Left colon (tissue), 2 donors: Measurements from ENCODE around the gene C19orf25. TPM values are rescaled to one million over a fixed set of nuclear protein-coding genes. Genes with fewer than 3 reads are reported as not detected.

ENCODE experiments used
- ATAC-seq: fragments of 200-7000 bp; cut with Tn5 transposase; one replicate; pipeline ENCODE4 v1.9.1; 2020; ENCODE audit warnings: mild to moderate bottlenecking, moderate library complexity
- DNase-seq, 2 donors: peaks; one replicate each; pipeline ENCODE4 v3.0.0-alpha.2; 2020
- intact Hi-C, 2 donors: fragments of 100-400 bp; cut with DNase I in 1 of 2; cut with micrococcal nuclease in 1 of 2; formaldehyde crosslinking; loops; one replicate each; pipeline versions ENCODE4 v1.11.2 to v1.14.0; 2022; cut with DNase I, micrococcal nuclease
- total RNA-seq, 2 donors: library from RNA; stranded (reverse); fragmentation: NEBNext Ultra II Directional; extraction: Animal tissue kit (Norgen Biotek cat#: 25700); gene quantifications; one replicate each; pipeline ENCODE4 v1.2.1, GENCODE V29; 2021
- donor health status: DM: no; HTN: no; CAD: no.
- donor health status: DM: yes; HTN: yes; CAD: no.

The C19orf25 gene
- total RNA-seq, 2 donors from 2014 or later, result 34.2 to 35.7 TPM

DNA sequence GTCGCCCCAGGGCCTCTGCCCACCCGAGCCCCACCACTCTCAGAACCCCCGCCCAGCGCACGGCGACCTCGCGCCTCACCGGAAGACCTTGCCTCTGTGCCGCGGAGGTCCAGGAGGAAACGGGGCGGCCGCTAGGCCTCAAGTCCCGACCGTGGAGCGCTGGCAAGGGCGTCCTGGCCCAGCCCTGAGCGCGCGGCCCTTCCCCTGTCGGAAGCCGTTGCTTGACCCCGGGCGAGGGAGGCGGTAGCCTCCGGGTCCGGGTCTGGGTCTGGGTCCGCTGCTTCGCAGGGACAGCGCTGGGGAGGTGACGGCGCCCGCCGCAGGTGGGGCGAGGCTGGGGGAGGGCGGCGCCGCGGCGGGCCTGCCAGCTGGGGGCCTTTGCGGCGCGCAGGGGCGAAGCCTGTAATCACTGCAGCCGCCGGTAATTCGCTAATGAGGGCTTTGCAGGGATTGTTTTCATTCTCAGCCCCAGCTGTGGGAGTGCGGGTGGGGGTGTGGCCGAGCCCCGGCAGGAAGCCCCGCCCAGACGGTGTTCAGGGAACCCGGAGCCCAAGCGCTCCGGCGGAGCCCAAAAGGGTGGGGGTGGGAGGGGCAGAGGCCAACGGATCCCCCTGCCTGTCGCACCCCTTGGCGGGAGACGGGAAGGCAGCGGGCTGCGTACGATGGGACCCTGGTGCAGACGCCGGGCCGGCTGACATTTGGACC, 8.6 kb downstream of the C19orf25 start:
- ATAC-seq, result peak; percentile 54
- DNase-seq, result peak in 1 of 2 donors; percentile 71
- intact Hi-C loops, result no loop called here

GRCh38 chr19:1470055-1470304, 9.0 kb downstream of the C19orf25 start:
- DNase-seq, result no peak
- no peak for ATAC-seq
- intact Hi-C loops, result no loop called here

GRCh38 chr19:1469255-1470054, 9.6 kb downstream of the C19orf25 start:
- no peak for ATAC-seq
- intact Hi-C loops, result no loop called here
- peak in 1 of 2 donors; percentile 21 for DNase-seq

- intact Hi-C loops, result no loop called here
- ATAC-seq, result no peak
- DNase-seq, result peak in 1 of 2 donors; percentile 53
Measured at GRCh38 chr19:1468821-1469254, 10.2 kb downstream of the C19orf25 start.

GRCh38 chr19:1468274-1468820, 10.7 kb downstream of the C19orf25 start:
- no peak for DNase-seq
- no peak for ATAC-seq
- intact Hi-C loops, result no loop called here

DNA sequence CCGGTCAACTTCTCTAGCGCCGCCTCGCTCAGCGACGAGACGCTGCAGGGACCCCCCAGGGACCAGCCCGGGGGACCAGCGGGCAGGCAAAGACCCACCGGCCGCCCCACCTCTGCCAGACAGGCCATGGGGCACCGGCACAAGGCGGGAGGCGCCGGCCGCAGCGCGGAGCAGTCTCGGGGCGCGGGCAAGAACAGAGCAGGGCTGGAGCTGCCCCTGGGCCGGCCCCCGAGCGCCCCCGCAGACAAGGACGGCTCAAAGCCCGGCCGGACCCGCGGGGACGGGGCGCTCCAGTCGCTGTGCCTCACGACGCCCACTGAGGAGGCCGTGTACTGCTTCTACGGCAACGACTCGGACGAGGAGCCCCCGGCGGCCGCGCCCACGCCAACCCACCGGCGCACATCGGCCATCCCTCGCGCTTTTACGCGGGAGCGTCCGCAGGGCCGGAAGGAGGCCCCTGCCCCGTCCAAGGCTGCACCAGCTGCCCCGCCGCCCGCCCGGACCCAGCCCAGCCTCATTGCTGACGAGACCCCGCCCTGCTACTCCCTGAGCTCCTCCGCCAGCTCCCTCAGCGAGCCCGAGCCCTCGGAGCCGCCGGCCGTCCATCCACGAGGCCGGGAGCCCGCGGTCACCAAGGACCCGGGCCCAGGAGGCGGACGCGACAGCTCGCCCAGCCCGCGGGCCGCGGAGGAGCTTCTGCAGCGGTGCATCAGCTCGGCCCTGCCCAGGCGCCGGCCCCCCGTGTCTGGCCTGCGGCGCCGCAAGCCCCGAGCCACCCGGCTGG, 11.3 kb downstream of the C19orf25 start:
- DNase-seq (no peak), ATAC-seq (no peak)
- intact Hi-C loops, result no loop called here

- DNase-seq (no peak), ATAC-seq (no peak)
- intact Hi-C loops, result no loop called here
Measured at GRCh38 chr19:1467215-1467489, 11.9 kb downstream of the C19orf25 start.

GRCh38 chr19:1466461-1467214, 12.4 kb downstream of the C19orf25 start:
- intact Hi-C loops, result no loop called here
- ATAC-seq (no peak), DNase-seq (peak in 1 of 2 donors; percentile 25)

DNA sequence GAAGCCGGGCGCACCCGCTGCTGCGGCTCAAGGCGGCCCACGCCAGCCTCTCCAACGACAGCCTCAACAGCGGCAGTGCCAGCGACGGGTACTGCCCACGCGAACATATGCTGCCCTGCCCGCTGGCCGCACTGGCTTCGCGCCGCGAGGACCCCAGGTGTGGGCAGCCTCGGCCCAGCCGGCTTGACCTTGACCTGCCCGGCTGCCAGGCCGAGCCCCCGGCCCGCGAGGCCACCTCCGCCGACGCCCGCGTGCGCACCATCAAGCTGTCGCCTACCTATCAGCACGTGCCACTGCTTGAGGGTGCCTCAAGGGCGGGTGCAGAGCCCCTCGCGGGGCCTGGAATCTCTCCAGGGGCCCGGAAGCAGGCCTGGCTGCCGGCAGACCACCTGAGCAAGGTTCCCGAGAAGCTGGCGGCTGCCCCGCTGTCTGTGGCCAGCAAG, 13.0 kb downstream of the C19orf25 start:
- intact Hi-C loops, result no loop called here
- ATAC-seq (no peak), DNase-seq (peak in 1 of 2 donors; percentile 21)

- DNase-seq, result peak; percentile 35 to 75
- intact Hi-C loops, result no loop called here
- peak; percentile 82 for ATAC-seq
Measured at GRCh38 chr19:1465191-1466016, 13.6 kb downstream of the C19orf25 start.

DNA sequence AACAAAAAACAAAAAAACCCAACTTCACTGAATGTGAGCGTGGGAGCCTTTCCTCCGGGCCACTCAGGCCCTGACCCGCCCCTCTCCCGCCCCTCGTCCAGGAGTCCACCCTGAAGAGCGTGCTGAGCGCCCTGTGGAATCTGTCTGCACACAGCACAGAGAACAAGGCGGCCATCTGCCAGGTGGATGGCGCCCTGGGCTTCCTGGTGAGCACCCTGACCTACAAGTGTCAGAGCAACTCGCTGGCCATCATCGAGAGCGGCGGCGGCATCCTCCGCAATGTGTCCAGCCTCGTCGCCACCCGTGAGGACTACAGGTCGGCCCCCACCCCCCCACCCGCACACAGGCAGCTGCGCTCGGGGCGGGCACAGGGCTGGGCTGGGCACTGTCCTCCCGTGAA, 17.2 kb downstream of the C19orf25 start:
- intact Hi-C loops, result no loop called here
- ATAC-seq (no peak), DNase-seq (no peak)

- DNase-seq (no peak), ATAC-seq (no peak)
- intact Hi-C loops, result no loop called here
Measured at GRCh38 chr19:1460033-1460995, 18.7 kb downstream of the C19orf25 start.

GRCh38 chr19:1459479-1459878, 19.5 kb downstream of the C19orf25 start:
- ATAC-seq, result no peak
- DNase-seq, result no peak
- intact Hi-C loops, result no loop called here

DNA sequence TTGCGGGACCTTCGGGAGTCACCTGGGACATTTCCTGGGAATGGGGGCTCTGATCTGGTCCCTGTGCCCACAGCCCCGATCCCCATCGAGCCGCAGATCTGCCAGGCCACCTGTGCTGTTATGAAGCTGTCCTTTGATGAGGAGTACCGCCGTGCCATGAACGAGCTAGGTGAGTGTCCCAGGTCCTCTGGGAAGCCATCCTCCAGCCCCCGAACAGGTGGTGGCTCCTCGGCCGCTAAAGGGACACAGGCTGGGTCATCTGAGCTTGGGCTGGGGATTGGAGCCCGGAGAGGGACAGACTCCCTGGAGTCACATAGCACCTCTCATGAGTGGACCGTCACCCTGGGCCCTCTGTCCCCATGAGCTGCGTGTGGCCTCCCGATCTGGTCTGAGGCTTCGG, 21.1 kb downstream of the C19orf25 start:
- ATAC-seq, result no peak
- intact Hi-C loops, result no loop called here

GRCh38 chr19:1457031-1457739, 21.8 kb downstream of the C19orf25 start:
- ATAC-seq, result no peak
- intact Hi-C loops, result no loop called here
- no peak for DNase-seq

More for the DNA sequence above, 21.1 kb downstream of the C19orf25 start:
- peak in 1 of 2 donors; percentile 22 for DNase-seq

GRCh38 chr19:1456121-1456900, 22.7 kb downstream of the C19orf25 start:
- no peak for DNase-seq
- ATAC-seq, result no peak
- intact Hi-C loops, result no loop called here
